Astrocyte (in vitro differentiated cells and primary cell): ENCODE data around the gene TUBB4B. TPM values are rescaled to one million over a fixed set of nuclear protein-coding genes. Genes with fewer than 3 reads are reported as not detected.

Source experiments
- DNase-seq: peaks from one replicate; pipeline ENCODE4 v3.0.0-alpha.2; 2010; ENCODE audit warnings: low read depth
- FAIRE-seq: peaks from 2 replicates; lab custom pipeline; 2011; peaks lifted over from hg19 to GRCh38; lab: Jason Lieb, UNC
- H2AFZ ChIP-seq: 2 replicates; pipeline ENCODE4 v1.6.0; 2012; ENCODE audit warnings: low read depth, low read length, inconsistent platforms
- H3K27ac ChIP-seq: 2 replicates; pipeline ENCODE4 v1.5.1; 2011; ENCODE audit warnings: low read depth, low read length, inconsistent platforms
- H3K27me3 ChIP-seq: 2 replicates; pipeline ENCODE4 v1.6.0; 2011; ENCODE audit warnings: low read length, inconsistent platforms; ENCODE audit not compliant: insufficient read depth
- H3K36me3 ChIP-seq: 2 replicates; pipeline ENCODE4 v1.5.1; 2011; ENCODE audit warnings: low read length, inconsistent platforms; ENCODE audit not compliant: insufficient read depth
- H3K4me1 ChIP-seq: 2 replicates; pipeline ENCODE4 v1.5.1; 2011; ENCODE audit warnings: low read length, inconsistent platforms; ENCODE audit not compliant: insufficient read depth
- H3K4me2 ChIP-seq: 2 replicates; pipeline ENCODE4 v1.6.0; 2012; ENCODE audit warnings: low read length, inconsistent platforms
- H3K4me3 ChIP-seq: 2 replicates; pipeline ENCODE4 v1.5.1; 2011; ENCODE audit warnings: low read depth, mild to moderate bottlenecking, low read length, inconsistent platforms; ENCODE audit not compliant: insufficient read depth
- H3K79me2 ChIP-seq: 2 replicates; pipeline ENCODE4 v1.6.0; 2012; ENCODE audit warnings: mild to moderate bottlenecking, low read length, inconsistent platforms; ENCODE audit not compliant: insufficient read depth
- H3K9ac ChIP-seq: 2 replicates; pipeline ENCODE4 v1.6.0; 2012; ENCODE audit warnings: mild to moderate bottlenecking, low read length, inconsistent platforms
- H3K9me3 ChIP-seq: 2 replicates; pipeline ENCODE4 v1.5.1; 2012; ENCODE audit warnings: low read depth, mild to moderate bottlenecking, low read length, inconsistent platforms; ENCODE audit not compliant: insufficient read depth
- H4K20me1 ChIP-seq: 2 replicates; pipeline ENCODE4 v1.6.0; 2012; ENCODE audit warnings: low read length, inconsistent platforms; ENCODE audit not compliant: insufficient read depth
- H3K27ac Mint-ChIP-seq: one replicate; pipeline ENCODE4 v1.8.0; 2021; ENCODE audit warnings: mild to moderate bottlenecking, mixed read lengths; ENCODE audit not compliant: unreplicated experiment
- H3K27me3 Mint-ChIP-seq: one replicate; pipeline ENCODE4 v1.8.0; 2021; ENCODE audit warnings: low read depth, mixed read lengths; ENCODE audit not compliant: unreplicated experiment
- H3K36me3 Mint-ChIP-seq: one replicate; pipeline ENCODE4 v1.8.0; 2021; ENCODE audit warnings: low read depth, mixed read lengths; ENCODE audit not compliant: unreplicated experiment
- H3K4me1 Mint-ChIP-seq: one replicate; pipeline ENCODE4 v1.8.0; 2021; ENCODE audit warnings: low read depth, mixed read lengths; ENCODE audit not compliant: unreplicated experiment
- H3K4me3 Mint-ChIP-seq: one replicate; pipeline ENCODE4 v1.8.0; 2021; ENCODE audit warnings: mild to moderate bottlenecking, moderate library complexity, mixed read lengths; ENCODE audit not compliant: unreplicated experiment
- H3K9me3 Mint-ChIP-seq: one replicate; pipeline ENCODE4 v1.8.0; 2021; ENCODE audit warnings: mild to moderate bottlenecking, mixed read lengths; ENCODE audit not compliant: unreplicated experiment
- CTCF ChIP-seq: IDR thresholded peaks from 2 replicates; pipeline ENCODE4 v1.5.1; 2011; ENCODE audit warnings: low read depth, mild to moderate bottlenecking, inconsistent platforms, low read length, moderate library complexity; ENCODE audit not compliant: insufficient read depth
- EZH2 ChIP-seq: IDR thresholded peaks from 2 replicates; pipeline ENCODE4 v1.6.1; 2012; ENCODE audit warnings: mild to moderate bottlenecking, low read length, inconsistent platforms; ENCODE audit not compliant: insufficient read depth
- total RNA-seq: library from RNA; stranded (reverse); gene quantifications from 2 replicates; pipeline ENCODE4 v1.2.1, GENCODE V29; 2021

TUBB4B gene
- total RNA-seq, 1 donor from 2014 or later, result 218 TPM

- no peaks in the 10 kb centered on the region for H3K27me3 Mint-ChIP-seq
- Histone ChIP-seq H3K36me3 (no peaks in the 10 kb centered on the region), H3K4me3 (no peak overlapping the region), H3K4me2 (peak overlapping the region; percentile 44), H3K9me3 (no peaks in the 10 kb centered on the region), H3K9ac (no peak overlapping the region), H3K27ac (no peak overlapping the region), H3K4me1 (peaks cover 17% of the 10 kb centered on the region), H2AFZ (no peak overlapping the region), H4K20me1 (peaks cover 8% of the 10 kb centered on the region), H3K79me2 (no peaks in the 10 kb centered on the region), H3K27me3 (no peaks in the 10 kb centered on the region)
- peak; percentile 18 for DNase-seq
- H3K27ac Mint-ChIP-seq, result no peak overlapping the region
- peaks cover 6% of the 10 kb centered on the region for H3K4me1 Mint-ChIP-seq
- TF ChIP-seq CTCF (no peak), EZH2 (no peak)
- no peaks in the 10 kb centered on the region for H3K36me3 Mint-ChIP-seq
- no peak for FAIRE-seq
- no peaks in the 10 kb centered on the region for H3K9me3 Mint-ChIP-seq
- no peak overlapping the region for H3K4me3 Mint-ChIP-seq
Measured at GRCh38 chr9:137218754-137219271, 22.3 kb upstream of the TUBB4B start.

- no peak overlapping the region for H3K27ac ChIP-seq
- no peaks in the 10 kb centered on the region for H3K27me3 ChIP-seq
- Mint-ChIP-seq H3K27ac (no peak overlapping the region), H3K36me3 (no peaks in the 10 kb centered on the region), H3K4me1 (peaks cover 6% of the 10 kb centered on the region), H3K27me3 (no peaks in the 10 kb centered on the region), H3K4me3 (no peak overlapping the region), H3K9me3 (no peaks in the 10 kb centered on the region)
- DNase-seq, result no peak
- no peaks in the 10 kb centered on the region for H3K9me3 ChIP-seq
- no peak overlapping the region for H3K4me3 ChIP-seq
- peaks cover 8% of the 10 kb centered on the region for H4K20me1 ChIP-seq
- H2AFZ ChIP-seq, result no peak overlapping the region
- peaks cover 20% of the 10 kb centered on the region for H3K4me1 ChIP-seq
- no peak for TF ChIP-seq EZH2
- TF ChIP-seq CTCF, result no peak
- H3K36me3 ChIP-seq, result no peaks in the 10 kb centered on the region
- H3K79me2 ChIP-seq, result no peaks in the 10 kb centered on the region
- no peak overlapping the region for H3K9ac ChIP-seq
- FAIRE-seq, result no peak
- H3K4me2 ChIP-seq, result no peak overlapping the region
Measured at GRCh38 chr9:137219757-137220316, 21.2 kb upstream of the TUBB4B start.
